Head of caudate nucleus (tissue), 42 donors: Measurements from ENCODE around the gene STAT1.

Experiments used
- DNase-seq, 42 donors: peaks; one replicate each; pipeline versions ENCODE4 v3.0.0 to v3.0.0-alpha.2; 2020 to 2021; ENCODE audit warnings: mixed read lengths in 7 of 42
- intact Hi-C: fragments of 100-400 bp; cut with DNase I; formaldehyde crosslinking; loops from one replicate; pipeline ENCODE4 v1.15.0; 2022

Gene STAT1

DNA sequence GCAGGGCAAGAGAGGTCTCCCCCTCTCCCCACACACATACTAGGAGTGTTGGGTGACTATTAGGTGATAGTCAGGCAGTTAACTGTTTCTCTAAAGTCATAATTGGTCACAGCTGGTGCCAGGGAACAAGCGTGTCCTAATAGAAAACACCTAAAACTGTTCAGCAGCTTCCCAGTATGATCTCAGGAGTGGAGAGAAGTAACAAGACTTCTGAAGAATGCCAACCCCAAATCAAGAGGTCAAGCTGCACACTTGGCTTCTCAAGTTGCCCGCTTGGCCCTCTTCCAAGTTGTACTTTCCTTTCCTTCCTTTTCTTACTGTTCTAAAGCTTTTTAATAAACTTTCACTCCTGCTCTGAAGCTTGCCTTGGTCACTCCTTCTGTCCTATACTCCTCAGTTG, 22.4 kb upstream of the STAT1 start:
- intact Hi-C loops = no loop called here

DNA sequence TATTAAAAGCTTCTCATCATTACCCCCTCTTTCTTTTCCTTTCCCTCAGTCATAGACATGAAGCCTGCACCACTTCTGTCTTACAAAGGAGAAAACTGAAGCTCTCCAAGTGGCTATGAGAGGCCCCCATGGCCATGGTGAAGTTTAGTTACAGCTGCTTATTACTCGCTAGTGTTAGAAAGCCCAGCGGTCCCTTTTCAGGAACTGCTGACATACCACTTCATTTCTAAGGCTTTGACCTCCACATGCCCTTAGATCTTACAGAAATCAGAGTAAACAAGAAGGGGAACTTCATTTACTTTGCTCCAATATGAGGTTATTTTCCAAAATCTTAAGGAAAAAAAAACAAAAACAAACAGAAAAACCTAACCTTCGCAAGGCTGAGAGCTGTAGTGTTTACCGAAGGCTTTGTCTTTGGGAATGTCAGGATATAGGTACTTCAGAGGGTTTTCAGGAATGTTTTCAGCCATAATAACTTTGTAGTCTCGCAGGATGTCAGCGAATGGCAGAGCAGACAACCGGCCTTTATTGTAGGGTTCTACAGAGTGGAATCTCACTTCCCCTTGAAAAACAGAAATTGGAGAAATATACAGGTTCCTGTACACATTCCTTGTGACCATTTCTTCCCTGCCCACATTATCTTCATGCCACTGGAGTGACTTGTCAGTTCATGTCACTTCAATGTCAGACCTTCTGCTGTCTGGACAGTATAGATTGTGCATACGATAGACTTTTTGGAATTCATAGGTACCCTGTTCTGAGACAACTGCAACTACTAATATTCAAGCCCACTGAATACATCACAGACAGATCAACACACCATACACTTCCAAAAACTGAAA, 18.8 kb upstream of the STAT1 start:
- DNase-seq = no peak
- intact Hi-C loops = no loop called here

More for the DNA sequence above, 22.4 kb upstream of the STAT1 start:
- DNase-seq = no peak

DNA sequence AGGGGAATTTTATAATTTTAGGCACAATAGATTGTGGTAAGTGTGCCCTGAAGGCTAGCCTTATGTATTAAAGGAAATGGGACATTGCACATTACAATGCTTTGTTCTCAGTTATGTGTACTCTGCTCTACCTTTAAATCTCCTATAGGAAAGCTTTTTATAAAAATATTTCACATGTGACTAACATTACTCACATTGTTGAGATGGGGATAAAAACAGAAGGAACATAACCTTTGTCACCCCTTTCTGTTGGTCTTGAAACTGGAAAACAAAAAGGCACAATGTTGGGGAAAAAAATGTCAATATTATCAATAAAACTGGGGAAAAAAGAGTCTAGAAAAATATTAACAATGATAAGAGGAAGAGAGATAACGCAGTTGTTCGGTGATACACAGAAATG, 17.3 kb upstream of the STAT1 start:
- intact Hi-C loops = no loop called here
- no peak for DNase-seq

DNA sequence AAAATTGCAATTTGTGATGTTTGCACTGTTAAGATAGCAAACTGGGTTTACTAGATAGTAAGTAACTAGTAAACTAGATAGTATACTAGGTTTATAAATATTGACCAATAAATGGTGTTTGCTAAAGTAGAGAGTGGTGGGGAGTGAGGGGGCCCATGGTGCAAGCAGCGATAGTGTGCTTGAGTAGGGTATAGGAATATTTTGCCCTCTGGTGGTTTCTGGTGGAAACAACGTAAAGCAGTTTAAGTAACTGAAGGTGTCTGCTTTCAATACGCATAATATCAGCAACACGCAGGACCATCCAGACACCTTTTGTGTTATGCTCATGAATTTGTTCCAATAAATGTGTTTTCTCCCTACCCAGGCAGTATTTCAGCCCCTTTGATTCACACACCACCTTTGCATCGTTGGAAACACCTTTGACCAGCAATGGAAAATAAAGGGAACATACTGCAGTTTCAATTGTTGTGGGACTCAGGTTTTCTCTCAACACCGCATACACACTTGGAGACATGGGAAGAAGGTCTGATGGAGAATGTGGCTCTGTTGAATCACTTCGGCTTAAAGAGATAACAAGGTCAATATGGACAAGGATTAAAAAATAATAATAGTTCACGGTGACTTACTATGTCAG, 16.7 kb upstream of the STAT1 start:
- intact Hi-C loops = no loop called here

DNA sequence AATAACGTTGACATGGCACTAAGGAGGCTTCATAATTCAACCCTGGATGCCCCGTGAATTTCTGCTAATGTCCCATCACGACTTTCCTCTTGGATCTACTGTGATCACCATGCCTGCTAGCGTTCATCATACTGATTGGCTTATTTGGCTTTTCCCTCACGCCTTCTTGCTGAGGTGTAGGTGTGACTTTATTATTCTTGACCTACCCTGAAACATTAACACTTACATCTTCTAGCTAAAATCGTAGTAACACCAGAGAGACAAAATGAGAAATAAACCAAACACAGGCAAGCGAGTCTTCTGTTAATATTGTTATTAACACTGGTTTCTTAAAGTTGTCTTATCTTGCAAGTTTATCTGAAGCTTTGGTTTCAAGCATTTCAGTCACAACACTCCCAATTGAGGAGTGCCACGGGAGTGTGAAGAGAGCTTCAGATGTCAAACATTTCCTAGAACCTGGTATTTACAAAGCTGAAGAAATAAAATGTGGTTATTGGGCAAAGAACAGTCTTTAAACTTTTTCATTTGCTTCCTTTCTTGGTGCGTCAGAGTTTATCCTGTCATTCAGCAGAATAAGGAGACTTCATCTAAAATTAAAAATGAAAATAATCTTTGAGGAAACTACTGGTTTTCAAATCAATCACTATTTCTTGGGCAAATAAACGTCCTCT, 15.4 kb upstream of the STAT1 start:
- intact Hi-C loops = no loop called here

More for the DNA sequence above, 16.7 kb upstream of the STAT1 start:
- peak in 15 of 42 donors; percentile 13 to 73 (median 40) for DNase-seq

DNA sequence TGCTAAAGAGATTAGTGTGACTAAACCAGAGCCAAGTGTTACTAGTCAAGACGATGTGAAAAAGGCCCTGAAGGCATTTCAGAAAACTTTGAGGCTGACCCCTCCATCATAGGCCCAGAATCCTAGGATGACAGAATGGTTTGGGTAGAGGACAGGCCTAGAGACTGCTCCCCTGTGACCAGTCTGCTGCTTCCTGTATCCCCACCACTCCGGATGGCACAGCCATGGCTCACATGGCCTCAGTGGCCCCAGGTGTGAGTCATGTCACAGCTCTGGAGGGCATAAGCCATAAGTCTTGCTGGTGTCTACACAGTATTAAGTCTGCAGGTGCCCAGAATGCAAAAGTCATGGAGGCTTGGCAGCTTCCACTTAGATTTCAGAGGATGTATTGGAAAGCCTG, 12.4 kb upstream of the STAT1 start:
- intact Hi-C loops = no loop called here
- no peak for DNase-seq

More for the DNA sequence above, 15.4 kb upstream of the STAT1 start:
- no peak for DNase-seq

DNA sequence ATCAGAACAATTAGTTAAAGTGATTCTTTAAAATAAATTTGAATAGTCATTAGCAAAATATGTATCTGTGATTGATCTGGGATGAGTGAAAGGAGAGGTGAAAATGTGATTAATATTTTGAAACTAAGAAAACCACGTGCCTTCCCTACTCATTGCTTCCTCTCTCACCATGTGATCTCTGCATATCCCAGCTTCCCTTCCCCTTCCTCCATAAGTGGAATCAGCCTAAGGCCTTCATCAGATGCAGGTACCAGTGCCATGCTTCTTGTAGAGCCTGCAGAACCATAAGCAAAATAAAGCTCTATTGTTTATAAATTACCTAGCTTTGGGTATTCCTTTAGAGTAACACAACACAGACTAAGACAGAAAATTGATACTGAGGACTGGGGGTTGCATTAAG, 11.2 kb upstream of the STAT1 start:
- intact Hi-C loops = no loop called here
- DNase-seq = no peak

DNA sequence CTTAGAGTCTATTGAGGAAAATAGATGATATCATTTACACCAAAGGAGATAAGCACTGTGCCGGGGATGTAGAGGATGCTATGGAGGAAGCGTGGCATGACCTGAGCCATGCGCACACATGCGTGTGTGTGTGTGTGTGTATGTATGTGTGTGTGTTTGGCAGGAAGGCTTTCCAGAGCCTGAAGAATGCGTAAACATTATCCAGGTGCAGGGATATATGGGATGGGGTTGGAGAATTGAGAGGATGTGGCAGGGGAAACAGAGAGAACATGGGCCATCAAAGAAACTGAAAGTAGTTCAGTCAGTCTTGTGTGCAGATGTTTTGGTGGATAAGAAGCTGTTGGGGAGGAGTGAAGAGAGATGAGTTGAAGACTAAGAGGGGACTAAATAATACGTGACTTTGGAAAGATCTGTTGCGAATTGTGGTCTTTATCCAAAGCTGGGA, 9.3 kb upstream of the STAT1 start:
- intact Hi-C loops = no loop called here
- DNase-seq = no peak

DNA sequence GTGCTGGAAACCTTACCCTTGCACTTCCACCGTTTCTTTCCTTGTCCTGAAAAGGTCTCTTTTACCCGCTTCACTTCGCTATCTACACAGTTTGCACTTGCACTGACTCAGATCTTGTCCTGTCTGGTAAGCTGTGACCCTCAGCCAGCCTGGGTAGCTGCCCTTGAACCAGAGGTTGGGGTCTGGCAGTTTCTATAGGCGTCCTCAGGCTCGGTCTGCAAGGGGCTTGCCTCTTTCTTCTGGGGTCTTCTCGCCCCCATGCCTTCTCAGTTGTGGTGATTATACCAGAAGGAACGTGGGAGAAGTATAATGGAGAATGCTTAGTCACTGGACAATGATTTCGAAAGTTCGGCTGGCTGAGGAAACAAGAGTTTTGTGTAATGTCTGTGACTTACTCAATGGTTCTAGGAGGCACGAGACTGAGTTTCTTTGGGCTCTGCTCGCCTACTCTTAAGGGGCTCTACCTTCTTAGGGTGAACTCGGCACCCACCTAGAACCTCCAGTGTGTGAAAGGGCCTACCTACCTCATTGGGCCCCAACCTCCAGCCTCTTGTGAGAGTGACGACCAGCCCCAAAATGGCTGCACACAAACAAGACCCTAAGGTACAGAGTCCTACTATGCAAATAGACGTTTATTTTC, 6.9 kb upstream of the STAT1 start:
- DNase-seq = peak in 13 of 42 donors; percentile 6 to 58 (median 29)
- intact Hi-C loops = no loop called here

DNA sequence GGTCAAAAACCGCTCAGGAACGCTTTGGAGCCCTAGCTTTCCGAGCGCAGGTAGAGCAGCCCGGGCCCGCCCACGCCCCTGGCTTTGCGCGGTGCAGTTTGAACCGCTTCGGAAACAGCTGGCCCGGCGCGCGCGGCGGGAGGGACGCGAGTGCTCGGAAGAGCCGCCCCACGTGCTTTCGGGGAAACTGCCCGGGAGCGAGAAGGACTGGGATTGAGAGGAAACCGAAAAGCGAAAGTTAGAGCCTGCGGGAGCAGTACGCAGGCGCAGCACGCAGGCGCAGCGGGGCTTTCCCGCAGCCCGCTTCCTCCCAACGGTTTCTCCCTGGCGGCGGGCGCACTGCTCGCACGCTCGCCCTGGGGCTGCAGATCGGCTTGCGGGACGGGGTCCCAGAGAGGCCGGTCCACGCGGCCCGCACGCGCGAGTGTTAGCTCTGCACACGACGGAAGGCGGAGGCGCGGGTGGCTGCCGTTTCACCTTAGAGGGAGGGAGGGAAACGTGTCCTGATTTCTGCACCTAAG, 6.3 kb upstream of the STAT1 start:
- intact Hi-C loops = no loop called here

DNA sequence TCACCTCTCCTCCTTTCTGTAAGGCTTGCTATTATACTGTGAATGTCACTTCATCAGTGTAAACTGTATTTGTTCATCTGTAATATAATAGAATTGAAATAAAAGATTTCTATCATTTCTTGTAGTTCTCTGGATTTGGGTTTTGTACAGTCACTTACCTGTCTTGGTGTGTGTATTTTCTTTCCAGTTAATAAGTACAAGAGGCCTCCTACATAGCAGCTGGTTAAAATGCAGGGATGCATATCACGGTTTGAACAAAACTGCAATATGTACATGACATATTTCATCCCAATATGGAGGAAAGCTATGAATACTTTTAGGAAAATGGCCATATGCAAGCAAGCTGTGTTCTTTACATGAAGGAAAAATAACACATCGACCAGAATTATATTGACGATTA, 5.4 kb upstream of the STAT1 start:
- DNase-seq = no peak
- intact Hi-C loops = no loop called here

More for the DNA sequence above, 6.3 kb upstream of the STAT1 start:
- peak; percentile 78 to 97 (median 93) for DNase-seq

DNA sequence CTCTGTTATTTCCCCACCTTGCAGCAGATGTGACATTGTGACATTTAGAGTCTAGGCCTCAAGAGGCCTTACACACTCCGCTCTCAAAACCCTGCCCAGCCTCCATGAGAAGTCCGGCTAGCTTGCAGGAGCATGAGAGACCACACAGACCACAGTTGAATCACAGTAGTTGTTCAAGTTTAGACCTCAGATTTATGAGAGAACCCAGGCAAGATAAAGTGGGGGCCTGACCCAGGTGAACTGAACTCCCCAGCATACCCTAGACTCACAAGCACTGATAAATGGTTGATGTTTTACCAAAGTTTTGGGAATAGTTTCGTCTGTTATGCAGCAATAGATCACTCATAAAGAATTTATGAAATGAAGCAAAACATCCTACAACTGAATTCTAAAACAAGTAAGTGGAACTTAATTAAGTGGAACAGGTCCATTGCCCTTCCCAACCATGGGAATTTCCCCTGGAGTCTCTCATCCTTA, 4.7 kb upstream of the STAT1 start:
- DNase-seq = no peak
- intact Hi-C loops = no loop called here

DNA sequence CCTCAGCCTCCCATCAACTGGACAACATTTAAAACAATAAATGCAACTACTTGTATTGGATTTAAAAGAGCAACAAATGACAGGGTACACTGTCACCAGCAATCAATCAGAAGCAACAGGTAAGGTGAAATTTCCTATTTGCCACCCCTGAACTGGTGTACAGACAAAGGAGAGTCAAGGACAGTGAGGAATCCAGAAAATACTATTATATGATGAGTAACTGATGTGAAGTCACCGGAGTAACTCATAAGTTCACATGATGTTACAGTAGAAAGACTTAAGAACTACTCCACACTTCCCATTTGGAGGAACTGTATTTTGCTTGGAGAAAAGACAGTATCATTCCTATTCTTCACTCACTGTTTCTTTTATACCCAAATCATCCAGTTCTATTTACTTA, 4.1 kb upstream of the STAT1 start:
- no peak for DNase-seq
- intact Hi-C loops = no loop called here

DNA sequence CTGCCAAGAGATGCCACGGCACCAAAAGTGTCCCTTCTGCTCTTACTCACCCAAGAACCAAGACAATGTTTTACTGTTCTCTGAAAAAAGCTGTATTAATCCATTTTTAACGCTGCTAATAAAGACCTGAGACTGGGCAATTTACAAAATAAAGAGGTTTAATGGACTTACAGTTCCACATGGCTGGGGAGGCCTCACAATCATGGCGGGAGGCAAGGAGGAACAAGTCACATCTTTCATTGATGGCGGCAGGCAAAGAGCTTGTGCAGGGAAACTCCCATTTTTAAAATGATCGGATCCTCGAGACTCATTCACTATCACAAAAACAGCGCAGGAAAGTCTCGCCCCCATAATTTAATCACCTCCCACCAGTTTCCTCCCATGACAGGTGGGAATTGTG, 1.9 kb upstream of the STAT1 start:
- intact Hi-C loops = loop anchor here (2.0 kb wide), 1 partner anchor 135 kb away; the partner anchor contains the start of gene GLS
- no peak for DNase-seq

DNA sequence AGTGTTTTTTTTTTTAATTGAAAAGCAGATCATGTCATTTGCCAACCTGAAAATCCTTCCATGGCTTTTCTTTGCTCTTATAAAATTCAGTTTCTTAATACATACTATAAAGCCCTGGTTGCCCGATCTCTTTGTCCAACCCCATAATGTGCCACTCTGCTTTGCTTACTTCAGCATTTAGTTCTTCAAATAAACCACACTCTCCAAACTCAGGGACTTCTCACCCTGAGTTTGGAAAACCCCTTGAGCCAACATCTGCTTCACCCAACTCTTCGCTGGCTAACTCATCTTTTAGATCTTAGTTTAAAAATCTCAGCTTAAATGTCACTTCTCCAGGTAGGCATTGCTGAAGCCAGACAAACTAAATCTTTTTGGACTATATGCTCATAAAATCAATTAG, 1.3 kb upstream of the STAT1 start:
- DNase-seq = no peak
- intact Hi-C loops = loop anchor here (2.0 kb wide), 1 partner anchor 134 kb away; the partner anchor contains the start of gene GLS

DNA sequence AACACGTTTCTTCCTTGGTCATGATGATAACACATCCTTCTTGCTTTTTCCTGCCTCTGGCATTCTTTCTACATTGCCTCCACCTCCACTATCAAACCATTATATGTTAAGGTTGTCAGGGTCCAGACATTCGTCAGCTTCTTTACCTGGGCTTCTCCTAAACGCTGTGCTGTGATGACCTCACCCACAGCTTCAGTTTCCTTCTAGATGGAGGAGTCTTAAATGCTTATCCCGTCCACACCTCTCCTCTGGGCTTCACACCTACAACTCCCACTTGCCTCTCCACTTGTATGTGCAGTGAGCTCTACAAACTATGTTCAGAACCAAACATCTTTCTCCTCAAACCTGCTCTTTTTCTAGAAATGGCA, 666 bp upstream of the STAT1 start:
- intact Hi-C loops = loop anchor here (2.0 to 5.0 kb wide), 2 partner anchors 134 to 367 kb away; partner anchors contain the start of genes GLS and NAB1
- DNase-seq = no peak

DNA sequence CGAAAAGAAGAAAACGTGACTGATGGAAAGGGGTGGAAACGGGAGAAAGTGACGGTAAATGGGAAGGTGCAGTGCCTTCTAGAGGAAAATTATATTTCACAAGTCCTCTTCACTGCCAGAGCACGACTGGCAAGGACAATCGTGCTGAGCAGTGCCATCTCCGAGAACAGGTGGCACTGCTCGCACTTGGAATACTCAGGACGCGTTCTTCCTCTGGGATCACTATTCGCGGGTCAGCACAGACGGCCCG, 364 bp downstream of the STAT1 start:
- peak in 1 of 42 donors; percentile 56 for DNase-seq
- intact Hi-C loops = loop anchor here (5.0 kb wide), 1 partner anchor 366 kb away; the partner anchor contains the start of gene NAB1

DNA sequence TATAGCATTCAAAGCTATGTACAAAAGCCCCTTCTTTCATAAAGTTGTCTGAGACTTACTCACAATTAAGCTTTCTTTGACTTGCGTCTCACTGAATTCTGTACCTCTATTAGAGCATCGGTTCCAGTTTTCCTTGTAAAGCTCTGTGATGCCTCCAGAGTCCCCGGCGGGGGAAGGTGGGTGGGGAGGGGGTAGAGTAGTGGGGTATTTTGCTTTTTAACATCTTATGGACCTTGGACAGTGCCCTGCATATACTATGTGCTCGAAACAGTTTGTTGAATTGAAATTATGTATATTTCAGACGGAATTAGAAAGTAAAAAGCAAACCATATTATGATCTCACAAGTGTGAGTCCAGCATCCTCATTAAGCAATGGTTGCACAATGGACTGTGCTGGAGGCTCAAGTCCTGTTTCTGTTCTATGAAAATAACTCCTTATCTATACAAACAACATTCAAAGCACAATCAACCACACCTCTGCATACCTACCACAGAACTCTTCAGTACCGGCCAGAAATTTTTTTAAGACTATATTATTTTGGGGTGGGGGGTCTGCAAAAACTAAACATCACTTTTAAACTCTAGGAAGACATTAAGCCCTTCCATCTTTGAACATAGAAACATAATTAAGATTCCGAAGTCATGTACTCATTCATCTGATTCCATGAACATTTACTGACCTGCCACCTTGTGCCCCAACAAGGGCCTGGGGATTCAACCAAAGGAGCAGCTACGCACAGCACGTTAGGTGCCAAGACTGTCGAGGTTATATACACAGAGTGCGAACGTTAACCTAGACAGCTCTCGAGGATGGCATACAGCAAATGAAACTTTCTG, 908 bp downstream of the STAT1 start:
- intact Hi-C loops = loop anchor here (5.0 kb wide), 1 partner anchor 366 kb away; the partner anchor contains the start of gene NAB1
- DNase-seq = peak in 2 of 42 donors; percentile 5 to 11
